GM12875 (cell line): Measurements from ENCODE around the gene DNA2.
"Not testable (repeated sequence)": the region's sequence is repeated elsewhere in the genome, so short reads cannot be mapped to it uniquely, and the experiment has no call there.

Experiments
- H3K4me3 ChIP-seq: one replicate; pipeline ENCODE4 v1.5.1; 2011; ENCODE audit warnings: low read depth, low read length, control low read depth
- TF ChIP-seq, protein P1 (sequence below): IDR thresholded peaks from 2 replicates; pipeline ENCODE4 v1.5.1; 2011; ENCODE audit warnings: low read depth, mild to moderate bottlenecking, control low read depth, inconsistent platforms, low read length, moderate library complexity, borderline replicate concordance; ENCODE audit not compliant: insufficient read depth

DNA2 gene

DNA sequence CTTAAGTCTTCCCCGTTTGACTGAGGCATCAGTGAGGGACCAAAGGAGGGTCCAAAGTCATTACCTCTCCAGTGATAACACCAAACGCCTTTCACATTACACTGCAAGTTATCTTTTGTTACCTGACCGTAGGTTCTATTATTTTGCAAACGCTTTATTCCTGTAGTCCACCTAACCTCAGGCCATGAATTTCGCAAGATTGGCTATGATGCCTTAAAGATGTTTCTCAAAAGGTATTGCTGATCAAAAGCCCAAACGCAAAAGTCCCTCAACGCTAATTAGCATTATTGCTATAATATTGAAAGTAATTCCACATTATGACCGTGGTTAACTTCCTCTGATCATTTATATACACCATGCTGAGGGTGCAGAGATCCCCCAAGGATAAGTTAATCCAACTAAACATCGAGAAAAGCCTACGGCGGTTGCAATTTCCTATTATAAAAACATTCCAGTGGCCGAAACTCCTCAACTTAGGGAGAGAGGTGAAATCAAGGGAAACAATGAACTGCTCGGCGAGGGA, 649 bp downstream of the DNA2 start:
- peak overlapping the region; percentile 99 for H3K4me3 ChIP-seq
- TF ChIP-seq, protein P1, sequence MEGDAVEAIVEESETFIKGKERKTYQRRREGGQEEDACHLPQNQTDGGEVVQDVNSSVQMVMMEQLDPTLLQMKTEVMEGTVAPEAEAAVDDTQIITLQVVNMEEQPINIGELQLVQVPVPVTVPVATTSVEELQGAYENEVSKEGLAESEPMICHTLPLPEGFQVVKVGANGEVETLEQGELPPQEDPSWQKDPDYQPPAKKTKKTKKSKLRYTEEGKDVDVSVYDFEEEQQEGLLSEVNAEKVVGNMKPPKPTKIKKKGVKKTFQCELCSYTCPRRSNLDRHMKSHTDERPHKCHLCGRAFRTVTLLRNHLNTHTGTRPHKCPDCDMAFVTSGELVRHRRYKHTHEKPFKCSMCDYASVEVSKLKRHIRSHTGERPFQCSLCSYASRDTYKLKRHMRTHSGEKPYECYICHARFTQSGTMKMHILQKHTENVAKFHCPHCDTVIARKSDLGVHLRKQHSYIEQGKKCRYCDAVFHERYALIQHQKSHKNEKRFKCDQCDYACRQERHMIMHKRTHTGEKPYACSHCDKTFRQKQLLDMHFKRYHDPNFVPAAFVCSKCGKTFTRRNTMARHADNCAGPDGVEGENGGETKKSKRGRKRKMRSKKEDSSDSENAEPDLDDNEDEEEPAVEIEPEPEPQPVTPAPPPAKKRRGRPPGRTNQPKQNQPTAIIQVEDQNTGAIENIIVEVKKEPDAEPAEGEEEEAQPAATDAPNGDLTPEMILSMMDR: no peak

DNA sequence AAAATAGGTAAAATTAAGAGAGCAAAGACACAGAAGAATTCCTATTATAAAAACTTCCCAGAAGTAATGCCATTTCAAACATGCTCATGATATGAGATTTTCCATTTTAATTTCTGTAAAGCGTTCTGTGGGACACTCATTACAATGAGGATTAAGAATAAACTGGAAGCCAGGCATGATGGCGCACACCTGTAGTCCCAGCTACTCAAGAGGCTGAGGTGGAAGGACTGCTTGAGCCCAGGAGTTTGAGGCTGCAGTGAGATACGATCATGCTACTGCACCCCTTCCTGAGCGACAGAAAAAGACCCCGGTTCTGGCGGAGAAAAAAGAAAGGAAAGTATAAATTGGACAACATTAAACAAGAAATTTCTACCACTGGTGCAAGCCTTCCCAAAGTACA, 1.5 kb downstream of the DNA2 start:
- H3K4me3 ChIP-seq: peak overlapping the region; percentile 99
- TF ChIP-seq, protein P1: no peak

DNA sequence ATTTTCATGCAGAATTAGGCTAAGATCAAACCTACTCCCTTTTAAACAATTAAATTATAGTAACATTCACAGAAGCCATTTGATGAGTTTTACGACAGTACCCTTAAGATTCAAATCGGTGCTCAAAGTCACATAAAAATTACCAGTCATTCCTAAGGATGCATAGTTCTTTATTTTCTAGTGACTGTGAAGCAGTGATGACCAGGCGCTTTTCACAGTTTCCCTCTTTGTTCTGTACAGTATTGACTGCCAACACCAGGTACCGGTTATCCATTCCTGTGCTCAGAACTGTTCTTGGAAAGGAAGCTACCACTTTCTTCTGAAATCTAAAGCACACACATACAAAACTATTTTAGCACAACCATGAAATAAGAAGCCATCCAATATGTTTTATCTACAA, 1.9 kb downstream of the DNA2 start:
- TF ChIP-seq, protein P1: no peak
- H3K4me3 ChIP-seq: peak overlapping the region; percentile 99

DNA sequence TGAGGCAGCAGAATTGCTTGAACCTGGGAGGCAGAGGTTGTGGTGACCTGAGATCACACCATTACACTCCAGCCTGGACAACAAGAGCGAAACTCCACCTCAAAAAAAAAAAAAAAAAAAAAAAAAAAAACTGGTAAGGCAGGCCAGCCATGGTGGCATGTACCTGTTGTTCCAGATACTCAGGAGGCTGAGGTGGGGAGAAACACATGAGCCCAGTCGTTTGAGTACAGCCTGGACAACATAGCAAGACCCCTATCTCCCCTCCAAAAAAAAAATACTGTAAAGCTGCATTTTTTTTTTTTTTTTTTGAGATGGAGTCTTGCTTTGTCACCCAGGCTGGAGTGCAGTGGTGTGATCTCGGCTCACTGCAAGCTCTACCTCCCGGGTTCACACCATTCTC, 7.0 kb downstream of the DNA2 start:
- H3K4me3 ChIP-seq: not testable (repeated sequence)

DNA sequence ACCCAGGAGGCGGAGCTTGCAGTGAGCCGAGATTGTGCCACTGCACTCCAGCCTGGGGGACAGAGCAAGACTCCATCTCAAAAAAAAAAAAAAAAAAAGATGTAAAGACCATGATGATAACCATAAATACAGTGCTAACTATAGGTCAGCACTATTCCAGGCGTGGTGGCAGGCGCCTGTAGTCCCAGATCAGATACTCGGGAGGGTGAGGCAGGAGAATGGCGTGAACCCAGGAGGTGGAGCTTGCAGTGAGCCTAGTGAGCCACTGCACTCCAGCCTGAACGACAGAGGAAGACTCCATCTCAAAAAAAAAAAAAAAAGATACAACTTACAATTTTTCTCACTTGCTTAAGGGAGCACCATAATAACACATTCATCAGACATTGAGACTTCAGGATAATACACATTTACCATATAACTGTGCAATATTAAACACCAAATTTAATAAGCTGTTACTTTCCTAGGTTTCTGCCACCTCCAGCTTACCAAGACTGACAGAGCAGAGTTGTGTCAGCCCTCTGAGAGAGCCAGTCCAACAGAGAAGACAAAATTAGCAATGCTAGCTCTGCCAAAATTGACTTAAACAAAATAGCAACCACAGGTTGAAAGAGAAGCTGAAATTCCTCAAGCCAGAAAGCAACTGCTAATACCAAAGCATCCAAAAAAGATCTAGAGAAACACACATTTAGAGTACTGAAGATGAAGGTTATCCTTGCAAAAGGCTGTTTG, 8.2 kb downstream of the DNA2 start:
- TF ChIP-seq, protein P1: no peak
- no peak overlapping the region for H3K4me3 ChIP-seq

DNA sequence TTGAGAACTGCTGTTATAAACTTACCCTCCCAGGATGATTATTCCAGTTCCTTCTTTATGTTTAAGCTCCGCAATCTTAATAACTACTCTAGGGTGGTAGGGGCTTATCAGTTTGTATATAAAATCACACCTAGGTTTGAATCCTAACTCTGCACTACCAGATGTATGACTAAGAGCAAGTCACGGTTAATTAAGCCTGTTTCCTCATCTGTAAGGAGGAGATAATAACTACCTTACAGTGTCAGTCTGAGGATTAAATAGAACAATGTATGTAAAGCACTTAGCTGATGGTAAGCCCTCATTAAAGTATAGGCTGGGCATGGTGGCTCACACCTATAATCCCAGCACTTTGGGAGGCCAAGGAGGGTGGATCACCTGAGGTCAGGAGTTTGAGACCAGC, 9.2 kb downstream of the DNA2 start:
- TF ChIP-seq, protein P1: no peak
- H3K4me3 ChIP-seq: no peak overlapping the region

DNA sequence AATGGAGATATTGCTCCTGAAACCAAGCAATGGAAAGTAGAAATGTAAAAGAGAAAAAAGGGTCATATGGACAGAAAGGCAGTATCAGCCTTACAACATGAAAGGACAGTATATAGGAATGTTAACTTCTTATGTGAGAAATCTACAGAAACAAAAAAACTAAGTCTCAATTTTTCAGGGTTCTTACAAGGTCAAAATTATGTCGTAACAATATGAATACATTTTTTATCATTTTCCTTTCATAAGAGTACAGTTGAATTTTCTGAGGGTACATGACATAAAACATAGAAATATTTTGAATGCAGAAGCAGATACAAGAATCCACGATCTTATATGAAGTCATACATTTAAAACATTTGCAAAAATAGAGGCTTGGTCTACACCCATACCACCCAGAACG, 10.7 kb downstream of the DNA2 start:
- no peak overlapping the region for H3K4me3 ChIP-seq
- TF ChIP-seq, protein P1: no peak

DNA sequence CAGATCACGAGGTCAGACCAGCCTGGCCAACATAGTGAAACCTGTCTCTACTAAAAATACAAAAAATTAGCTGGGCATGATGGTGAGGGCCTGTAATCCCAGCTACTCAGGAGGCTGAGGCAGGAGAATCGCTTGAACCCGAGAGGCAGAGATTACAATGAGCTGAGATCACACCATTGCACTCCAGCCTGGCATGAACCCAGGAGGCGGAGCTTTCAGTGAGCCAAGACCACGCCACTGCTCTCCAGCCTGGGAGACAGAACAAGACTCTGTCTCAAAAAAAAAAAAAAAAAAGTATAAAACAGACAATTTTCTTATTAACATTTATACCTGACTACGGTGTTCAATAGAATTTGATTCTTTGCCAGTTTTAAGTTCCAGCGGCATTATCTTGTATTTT, 22.1 kb downstream of the DNA2 start:
- not testable (repeated sequence) for H3K4me3 ChIP-seq
